ENCODE measurements around the gene FMC1.
"Not testable (repeated sequence)": the region's sequence is repeated elsewhere in the genome, so short reads cannot be mapped to it uniquely, and the experiment has no call there.

Gene FMC1

DNA sequence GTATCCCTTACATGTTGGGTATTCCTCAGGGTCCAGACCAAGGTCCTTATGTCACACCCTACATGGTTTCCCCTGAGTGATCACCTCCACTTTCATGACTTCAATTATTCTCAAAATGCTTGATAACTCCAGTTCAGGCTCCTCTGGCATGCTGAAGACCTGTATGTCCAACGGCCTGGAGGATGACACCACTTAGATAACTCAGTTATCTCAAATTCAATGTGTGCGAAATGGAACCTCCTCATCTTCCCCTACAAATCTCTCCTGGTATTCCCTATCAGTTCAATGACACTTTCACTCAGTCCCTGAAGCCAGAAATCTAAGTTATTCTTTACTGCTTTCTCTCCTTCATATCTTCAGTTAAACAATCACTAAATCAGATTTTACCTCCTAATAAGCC, 9.9 kb downstream of the FMC1 start:
- H3K27me3 ChIP-seq (ENCODE audit: control insufficient read depth, insufficient read depth, low read length) = no peaks in the 10 kb centered on the region
- H3K4me1 ChIP-seq (ENCODE audit: control insufficient read depth, insufficient read depth, low read length) = no peaks in the 10 kb centered on the region

DNA sequence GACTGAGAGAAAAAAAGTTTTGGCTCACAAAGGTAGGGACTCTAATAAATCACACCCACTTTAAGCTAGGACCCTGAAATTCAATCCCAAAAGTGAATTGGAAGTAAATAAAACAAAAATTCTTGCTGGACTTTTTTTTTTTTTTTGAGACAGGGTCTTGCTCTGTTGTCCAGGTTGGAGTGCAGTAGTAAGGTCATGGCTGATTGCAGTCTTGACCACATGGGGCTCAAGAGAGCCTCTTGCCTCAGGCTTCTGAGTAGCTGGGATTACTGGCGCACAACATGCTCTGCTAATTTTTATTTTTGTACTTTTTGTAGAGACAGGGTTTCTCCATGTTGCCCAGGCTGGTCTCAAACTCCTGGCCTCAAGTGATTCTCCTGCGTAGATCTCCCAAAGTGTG, 13.6 kb downstream of the FMC1 start:
- Histone ChIP-seq H3K36me3 (ENCODE audit: control insufficient read depth, insufficient read depth, low read length) (peaks cover 3% of the 10 kb centered on the region), H3K27ac (ENCODE audit: low read depth, low read length) (no peak overlapping the region), H3K9ac (ENCODE audit: low read length) (no peak overlapping the region), H3K27me3 (ENCODE audit: control insufficient read depth, insufficient read depth, low read length) (no peaks in the 10 kb centered on the region), H3K4me3 (ENCODE audit: low read length) (no peak overlapping the region), H3K4me1 (ENCODE audit: control insufficient read depth, insufficient read depth, low read length) (peaks cover 5% of the 10 kb centered on the region)

More for the DNA sequence above, 9.9 kb downstream of the FMC1 start:
- H3K4me3 ChIP-seq (ENCODE audit: low read length) = no peak overlapping the region
- peaks cover 10% of the 10 kb centered on the region for H3K36me3 ChIP-seq (ENCODE audit: control insufficient read depth, insufficient read depth, low read length)
- no peak overlapping the region for H3K27ac ChIP-seq (ENCODE audit: low read depth, low read length)
- H3K9ac ChIP-seq (ENCODE audit: low read length) = no peak overlapping the region

- Histone ChIP-seq H3K9ac (ENCODE audit: low read length) (no peak overlapping the region), H3K27ac (ENCODE audit: low read depth, low read length) (no peak overlapping the region), H3K27me3 (ENCODE audit: control insufficient read depth, insufficient read depth, low read length) (no peaks in the 10 kb centered on the region), H3K4me1 (ENCODE audit: control insufficient read depth, insufficient read depth, low read length) (peaks cover 5% of the 10 kb centered on the region), H3K4me3 (ENCODE audit: low read length) (no peak overlapping the region), H3K36me3 (ENCODE audit: control insufficient read depth, insufficient read depth, low read length) (peaks cover under 1% of the 10 kb centered on the region)
Measured at GRCh38 chr7:139355320-139355719, 14.2 kb downstream of the FMC1 start.

GRCh38 chr7:139357729-139358506, 16.8 kb downstream of the FMC1 start:
- Histone ChIP-seq H3K4me3 (ENCODE audit: low read length) (peak overlapping the region; percentile 96), H3K27ac (ENCODE audit: low read depth, low read length) (peak overlapping the region; percentile 100), H3K4me1 (ENCODE audit: control insufficient read depth, insufficient read depth, low read length) (peaks cover 13% of the 10 kb centered on the region)
- not testable (repeated sequence) for H3K27me3 ChIP-seq (ENCODE audit: control insufficient read depth, insufficient read depth, low read length); H3K9ac ChIP-seq (ENCODE audit: low read length); H3K36me3 ChIP-seq (ENCODE audit: control insufficient read depth, insufficient read depth, low read length)

DNA sequence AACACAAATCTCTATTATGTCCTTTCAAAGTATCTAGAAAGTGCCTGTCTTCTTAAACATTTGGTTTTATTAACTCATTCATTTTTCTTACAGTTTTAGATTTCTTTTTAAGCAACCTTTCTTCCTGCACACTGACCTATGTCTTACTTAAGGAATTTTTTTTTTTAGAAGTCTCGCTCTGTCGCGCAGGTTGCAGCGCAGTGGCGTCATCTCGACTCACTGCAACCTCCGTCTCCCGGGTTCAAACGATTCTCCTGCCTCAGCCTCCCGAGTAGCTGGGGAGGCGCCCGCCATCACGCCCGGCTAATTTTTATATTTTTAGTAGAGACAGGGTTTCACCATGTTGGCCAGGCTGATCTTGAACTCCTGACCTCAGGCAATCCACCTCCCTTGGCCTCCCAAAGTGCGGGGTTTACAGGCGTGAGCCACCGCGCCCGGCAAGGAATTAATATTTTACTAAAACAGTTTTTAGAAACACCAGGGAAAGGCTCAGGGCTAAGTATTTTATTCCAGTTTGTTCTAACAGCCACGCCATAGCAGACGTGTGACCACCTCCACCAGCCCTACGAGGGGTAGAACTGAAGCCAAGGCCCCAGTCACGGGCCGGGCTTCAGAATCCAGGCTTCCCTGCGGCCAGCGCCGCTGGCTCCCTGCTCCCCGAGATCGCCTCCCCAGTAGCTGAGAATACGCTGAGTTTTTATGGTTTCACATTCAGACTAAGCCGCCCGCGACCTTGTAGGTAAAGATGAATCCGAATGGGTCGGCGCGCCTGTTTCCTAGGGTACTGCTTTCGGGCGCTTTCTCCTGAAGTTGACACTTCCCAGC, 17.6 kb downstream of the FMC1 start:
- peak overlapping the region; percentile 100 for H3K27ac ChIP-seq (ENCODE audit: low read depth, low read length)
- peaks cover 13% of the 10 kb centered on the region for H3K4me1 ChIP-seq (ENCODE audit: control insufficient read depth, insufficient read depth, low read length)
- no peaks in the 10 kb centered on the region for H3K27me3 ChIP-seq (ENCODE audit: control insufficient read depth, insufficient read depth, low read length)
- peak overlapping the region; percentile 96 for H3K4me3 ChIP-seq (ENCODE audit: low read length)
- H3K9ac ChIP-seq (ENCODE audit: low read length) = peak overlapping the region; percentile 89
- H3K36me3 ChIP-seq (ENCODE audit: control insufficient read depth, insufficient read depth, low read length) = no peaks in the 10 kb centered on the region

GRCh38 chr7:139359366-139360209, 18.5 kb downstream of the FMC1 start, which contains the start of gene LUC7L2:
Gene LUC7L2, plus strand, starts transcription at chr7:139359894. Its CDS starts 368 bp downstream, at chr7:139360262.
- Histone ChIP-seq H3K9ac (ENCODE audit: low read length) (peak within 1 kb of the TSS; percentile 100), H3K27ac (ENCODE audit: low read depth, low read length) (peak within 1 kb of the TSS; percentile 100), H3K4me1 (ENCODE audit: control insufficient read depth, insufficient read depth, low read length) (peaks cover 13% of the 10 kb centered on the region), H3K4me3 (ENCODE audit: low read length) (peak within 1 kb of the TSS; percentile 100), H3K36me3 (ENCODE audit: control insufficient read depth, insufficient read depth, low read length) (no peaks in the 10 kb centered on the region), H3K27me3 (ENCODE audit: control insufficient read depth, insufficient read depth, low read length) (no peaks in the 10 kb centered on the region)

DNA sequence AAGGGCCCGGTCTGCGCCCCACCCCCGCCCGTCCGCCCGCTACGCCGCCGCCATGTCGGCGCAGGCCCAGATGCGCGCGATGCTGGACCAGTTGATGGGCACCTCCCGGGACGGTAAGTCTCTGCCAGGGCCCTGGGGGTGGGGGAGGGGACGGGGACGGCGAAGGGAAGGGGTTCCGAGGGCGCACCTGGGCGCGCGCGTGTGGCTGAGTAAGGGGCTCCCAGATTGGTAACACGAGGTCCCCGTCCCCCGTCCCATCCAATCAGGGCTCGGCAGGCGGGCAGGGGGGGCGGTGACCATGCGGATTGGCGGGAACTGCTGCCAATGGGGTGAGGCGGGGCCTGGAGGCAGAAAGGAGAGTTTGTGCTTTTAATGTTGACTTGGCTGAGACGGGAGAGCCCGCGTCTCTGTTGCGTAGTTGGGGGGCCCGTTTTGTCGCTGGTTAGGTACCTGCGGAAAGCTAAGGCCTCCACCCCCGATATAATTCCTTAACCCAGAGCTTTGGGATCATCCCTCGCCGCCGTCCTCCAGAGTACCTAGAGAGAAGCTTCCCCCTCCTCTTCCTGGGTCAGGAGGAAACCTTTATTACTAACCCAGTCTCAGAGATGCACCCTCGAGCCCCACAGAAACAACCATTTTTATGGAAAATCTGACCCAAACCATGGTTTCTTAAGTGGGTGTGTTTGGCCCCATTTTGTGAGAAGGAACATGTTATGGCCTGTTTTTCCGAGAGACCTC, 19.2 kb downstream of the FMC1 start:
- Histone ChIP-seq H3K27me3 (ENCODE audit: control insufficient read depth, insufficient read depth, low read length) (no peaks in the 10 kb centered on the region), H3K4me3 (ENCODE audit: low read length) (peak overlapping the region; percentile 100), H3K4me1 (ENCODE audit: control insufficient read depth, insufficient read depth, low read length) (peaks cover 13% of the 10 kb centered on the region), H3K27ac (ENCODE audit: low read depth, low read length) (peak overlapping the region; percentile 100), H3K9ac (ENCODE audit: low read length) (peak overlapping the region; percentile 100), H3K36me3 (ENCODE audit: control insufficient read depth, insufficient read depth, low read length) (no peaks in the 10 kb centered on the region)

GRCh38 chr7:139360948-139361307, 19.8 kb downstream of the FMC1 start:
- Histone ChIP-seq H3K36me3 (ENCODE audit: control insufficient read depth, insufficient read depth, low read length) (no peaks in the 10 kb centered on the region), H3K27me3 (ENCODE audit: control insufficient read depth, insufficient read depth, low read length) (no peaks in the 10 kb centered on the region), H3K27ac (ENCODE audit: low read depth, low read length) (peak overlapping the region; percentile 100), H3K4me3 (ENCODE audit: low read length) (peak overlapping the region; percentile 100), H3K9ac (ENCODE audit: low read length) (peak overlapping the region; percentile 76), H3K4me1 (ENCODE audit: control insufficient read depth, insufficient read depth, low read length) (peaks cover 13% of the 10 kb centered on the region)

GRCh38 chr7:139361523-139361922, 20.4 kb downstream of the FMC1 start:
- Histone ChIP-seq H3K9ac (ENCODE audit: low read length) (no peak overlapping the region), H3K36me3 (ENCODE audit: control insufficient read depth, insufficient read depth, low read length) (peaks cover 2% of the 10 kb centered on the region), H3K4me3 (ENCODE audit: low read length) (peak overlapping the region; percentile 4), H3K4me1 (ENCODE audit: control insufficient read depth, insufficient read depth, low read length) (peaks cover 13% of the 10 kb centered on the region), H3K27ac (ENCODE audit: low read depth, low read length) (peak overlapping the region; percentile 100), H3K27me3 (ENCODE audit: control insufficient read depth, insufficient read depth, low read length) (no peaks in the 10 kb centered on the region)

DNA sequence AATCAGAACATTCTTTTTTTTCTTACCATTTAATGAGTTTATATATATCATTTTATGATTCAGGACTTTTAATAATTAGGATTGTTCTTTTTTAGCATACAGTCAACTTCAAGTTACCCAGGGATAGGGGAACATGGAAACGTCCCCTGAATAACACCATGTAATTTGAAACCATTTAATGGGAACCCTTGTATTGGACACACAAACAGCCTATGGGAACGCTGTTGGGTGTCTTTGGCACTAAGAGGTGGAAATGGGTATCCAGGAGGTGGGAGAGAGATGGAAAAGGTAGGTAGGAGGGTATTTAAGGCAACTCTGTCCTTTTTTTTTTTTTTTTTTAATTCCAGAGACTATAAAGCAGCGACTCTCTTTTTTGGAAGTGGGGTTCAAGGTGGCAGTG, 21.2 kb downstream of the FMC1 start:
- no peak overlapping the region for H3K27ac ChIP-seq (ENCODE audit: low read depth, low read length)
- H3K27me3 ChIP-seq (ENCODE audit: control insufficient read depth, insufficient read depth, low read length) = no peaks in the 10 kb centered on the region
- H3K4me1 ChIP-seq (ENCODE audit: control insufficient read depth, insufficient read depth, low read length) = peaks cover 13% of the 10 kb centered on the region
- H3K4me3 ChIP-seq (ENCODE audit: low read length) = no peak overlapping the region
- H3K36me3 ChIP-seq (ENCODE audit: control insufficient read depth, insufficient read depth, low read length) = peaks cover 3% of the 10 kb centered on the region
- H3K9ac ChIP-seq (ENCODE audit: low read length) = no peak overlapping the region

- H3K36me3 ChIP-seq (ENCODE audit: control insufficient read depth, insufficient read depth, low read length) = peaks cover 3% of the 10 kb centered on the region
- no peak overlapping the region for H3K4me3 ChIP-seq (ENCODE audit: low read length)
- no peak overlapping the region for H3K27ac ChIP-seq (ENCODE audit: low read depth, low read length)
- H3K27me3 ChIP-seq (ENCODE audit: control insufficient read depth, insufficient read depth, low read length) = no peaks in the 10 kb centered on the region
- H3K4me1 ChIP-seq (ENCODE audit: control insufficient read depth, insufficient read depth, low read length) = peaks cover 13% of the 10 kb centered on the region
- no peak overlapping the region for H3K9ac ChIP-seq (ENCODE audit: low read length)
Measured at GRCh38 chr7:139362981-139363380, 21.8 kb downstream of the FMC1 start.

All from rectal smooth muscle tissue (tissue), 1 donor.